HepG2 (cell line): ENCODE measurements around the gene AP2S1. TPM values are rescaled to one million over a fixed set of nuclear protein-coding genes. Genes with fewer than 3 reads are reported as not detected.

Experiments used
- ARID5B ChIP-seq: IDR thresholded peaks from 2 replicates; pipeline ENCODE4 v1.4.0; 2020; ENCODE audit warnings: mild to moderate bottlenecking, missing genetic modification reagents
- ATRX ChIP-seq: sonication (generic); formaldehyde crosslinking; IDR thresholded peaks from 2 replicates; pipeline ENCODE4 v1.4.0; 2020; ENCODE audit warnings: missing genetic modification reagents, borderline replicate concordance
- BHLHE40 ChIP-seq: IDR thresholded peaks from 2 replicates; pipeline ENCODE4 v1.6.1; 2011; ENCODE audit warnings: low read length, improper control_type of control experiment
- GLI4 ChIP-seq: sonication (generic); formaldehyde crosslinking; IDR thresholded peaks from 2 replicates; pipeline ENCODE4 v1.5.1; 2020; ENCODE audit warnings: missing genetic modification reagents, mild to moderate bottlenecking, moderate library complexity, borderline replicate concordance
- HIVEP1 ChIP-seq: sonication (generic); formaldehyde crosslinking; IDR thresholded peaks from 2 replicates; pipeline ENCODE4 v1.4.0; 2020; ENCODE audit warnings: mild to moderate bottlenecking, missing genetic modification reagents
- HNRNPL ChIP-seq: fragments of 200-400 bp; formaldehyde crosslinking; IDR thresholded peaks from 2 replicates; pipeline ENCODE4 v1.6.1; 2017; ENCODE audit warnings: mild to moderate bottlenecking, low read depth, low read length
- HNRNPLL ChIP-seq: fragments of 200-400 bp; formaldehyde crosslinking; IDR thresholded peaks from 2 replicates; pipeline ENCODE4 v1.6.1; 2017; ENCODE audit warnings: mild to moderate bottlenecking, low read depth, low read length; ENCODE audit not compliant: poor library complexity, severe bottlenecking
- MXI1 ChIP-seq: IDR thresholded peaks from 3 replicates; pipeline ENCODE4 v1.6.1; 2012; ENCODE audit warnings: low read depth, low read length, inconsistent platforms, borderline replicate concordance
- NFYC ChIP-seq: IDR thresholded peaks from 2 replicates; pipeline ENCODE4 v1.6.1; 2016; ENCODE audit warnings: missing genetic modification reagents, missing compliant biosample characterization
- RFXANK ChIP-seq: IDR thresholded peaks from 2 replicates; pipeline ENCODE4 v1.6.1; 2016
- TRIM22 ChIP-seq: fragments of 450-650 bp; IDR thresholded peaks from 2 replicates; pipeline ENCODE4 v1.6.1; 2017
- UBTF ChIP-seq: sonication (generic); formaldehyde crosslinking; IDR thresholded peaks from 2 replicates; pipeline ENCODE4 v1.4.0; 2020; ENCODE audit warnings: mild to moderate bottlenecking, missing genetic modification reagents
- ZFAT ChIP-seq: sonication (generic); formaldehyde crosslinking; conservative IDR thresholded peaks from 2 replicates; pipeline ENCODE4 v1.8.1; 2023; ENCODE audit warnings: missing genetic modification reagents, inconsistent platforms
- ZMYM3 ChIP-seq: sonication (generic); formaldehyde crosslinking; IDR thresholded peaks from 2 replicates; pipeline ENCODE4 v1.5.1; 2020; ENCODE audit warnings: mild to moderate bottlenecking, missing genetic modification reagents
- ZNF12 ChIP-seq: sonication (generic); formaldehyde crosslinking; IDR thresholded peaks from 2 replicates; pipeline ENCODE4 v1.5.0; 2020; ENCODE audit warnings: missing genetic modification reagents
- ZNF160 ChIP-seq: sonication (generic); formaldehyde crosslinking; IDR thresholded peaks from 2 replicates; pipeline ENCODE4 v1.8.0; 2022; ENCODE audit warnings: mild to moderate bottlenecking, inconsistent platforms, missing genetic modification reagents
- ZNF225 ChIP-seq: sonication (generic); formaldehyde crosslinking; IDR thresholded peaks from 2 replicates; pipeline ENCODE4 v1.4.0; 2020; ENCODE audit warnings: mild to moderate bottlenecking, missing genetic modification reagents
- ZNF234 ChIP-seq: sonication (generic); formaldehyde crosslinking; conservative IDR thresholded peaks from 2 replicates; pipeline ENCODE4 v1.5.1; 2020; ENCODE audit warnings: mild to moderate bottlenecking, missing genetic modification reagents
- ZNF383 ChIP-seq: sonication (generic); formaldehyde crosslinking; IDR thresholded peaks from 2 replicates; pipeline ENCODE4 v1.4.0; 2020; ENCODE audit warnings: missing genetic modification reagents, mild to moderate bottlenecking, borderline replicate concordance
- polyA plus RNA-seq, 8 experiments: library from polyadenylated mRNA; depleted of rRNA in 3 of 8; stranded (reverse) in 7 of 8; unstranded in 1 of 8; fragments of >200 nt; fragmentation: Illumina TruSeq in 4 of 8; extraction: Trizol in 4 of 8; gene quantifications; 2 replicates each; pipeline versions ENCODE4 v1.2.1 to v1.2.3, GENCODE V29; 2011 to 2016; ENCODE audit warnings: low read depth in 4 of 8, missing spikeins in 1 of 8, mixed read lengths in 1 of 8; ENCODE audit not compliant: insufficient read depth in 1 of 8
- total RNA-seq, 5 experiments: library from RNA; depleted of rRNA; stranded (reverse); fragments of >200 nt; fragmentation: Illumina TruSeq; extraction: Trizol; gene quantifications; 2 replicates each; pipeline ENCODE4 v1.2.3, GENCODE V29; 2016; ENCODE audit warnings: low read depth in 1 of 5

The AP2S1 gene
- total and polyA plus RNA-seq, 2 of the 13 experiments (the other 11 are each of a cell fraction or from before 2014, with no cell fraction given) = 45.2 to 86.1 TPM

- TF ChIP-seq ARID5B (CRISPR knock-in tag) = peak; percentile 43; the same call in 1 of the 2 replicates
- TF ChIP-seq ZNF234 (CRISPR knock-in tag) = no peak
- TF ChIP-seq RFXANK (CRISPR knock-in tag) = no peak
- TF ChIP-seq ZNF160 = no peak
- TF ChIP-seq ZNF383 (CRISPR knock-in tag) = no peak
- no peak for TF ChIP-seq ZNF225 (CRISPR knock-in tag)
- peak; percentile 32 for TF ChIP-seq HNRNPLL
- no peak for TF ChIP-seq ATRX (CRISPR knock-in tag)
- no peak for TF ChIP-seq GLI4 (CRISPR knock-in tag)
- TF ChIP-seq ZMYM3 (CRISPR knock-in tag) = peak; percentile 18; the same call in 1 of the 2 replicates
- no peak for TF ChIP-seq NFYC (CRISPR knock-in tag)
- peak; percentile 49 for TF ChIP-seq UBTF (CRISPR knock-in tag)
- no peak for TF ChIP-seq ZFAT (CRISPR knock-in tag)
- TF ChIP-seq HNRNPL = peak; percentile 61; the same call in 1 of the 2 replicates
- TF ChIP-seq TRIM22 = no peak
- TF ChIP-seq BHLHE40 = peak; percentile 53; the same call in 1 of the 2 replicates
- TF ChIP-seq ZNF12 (CRISPR knock-in tag) = no peak
- no peak for TF ChIP-seq HIVEP1
- TF ChIP-seq MXI1 = peak; percentile 60; the same call in 1 of the 3 replicates
These were observed 34.6 kb downstream of the AP2S1 start (continued) for GRCh38 chr19:46815833-46816627.
